NCI-H1694 (cell line): ENCODE measurements around the gene FAM107A.
A peak's percentile ranks its signal among the peaks of the same experiment; 100 is the strongest.

ENCODE experiments used
- DNase-seq: peaks from one replicate; lab custom pipeline; 2025; lab: John Stamatoyannopoulos, UW

The FAM107A gene

DNA sequence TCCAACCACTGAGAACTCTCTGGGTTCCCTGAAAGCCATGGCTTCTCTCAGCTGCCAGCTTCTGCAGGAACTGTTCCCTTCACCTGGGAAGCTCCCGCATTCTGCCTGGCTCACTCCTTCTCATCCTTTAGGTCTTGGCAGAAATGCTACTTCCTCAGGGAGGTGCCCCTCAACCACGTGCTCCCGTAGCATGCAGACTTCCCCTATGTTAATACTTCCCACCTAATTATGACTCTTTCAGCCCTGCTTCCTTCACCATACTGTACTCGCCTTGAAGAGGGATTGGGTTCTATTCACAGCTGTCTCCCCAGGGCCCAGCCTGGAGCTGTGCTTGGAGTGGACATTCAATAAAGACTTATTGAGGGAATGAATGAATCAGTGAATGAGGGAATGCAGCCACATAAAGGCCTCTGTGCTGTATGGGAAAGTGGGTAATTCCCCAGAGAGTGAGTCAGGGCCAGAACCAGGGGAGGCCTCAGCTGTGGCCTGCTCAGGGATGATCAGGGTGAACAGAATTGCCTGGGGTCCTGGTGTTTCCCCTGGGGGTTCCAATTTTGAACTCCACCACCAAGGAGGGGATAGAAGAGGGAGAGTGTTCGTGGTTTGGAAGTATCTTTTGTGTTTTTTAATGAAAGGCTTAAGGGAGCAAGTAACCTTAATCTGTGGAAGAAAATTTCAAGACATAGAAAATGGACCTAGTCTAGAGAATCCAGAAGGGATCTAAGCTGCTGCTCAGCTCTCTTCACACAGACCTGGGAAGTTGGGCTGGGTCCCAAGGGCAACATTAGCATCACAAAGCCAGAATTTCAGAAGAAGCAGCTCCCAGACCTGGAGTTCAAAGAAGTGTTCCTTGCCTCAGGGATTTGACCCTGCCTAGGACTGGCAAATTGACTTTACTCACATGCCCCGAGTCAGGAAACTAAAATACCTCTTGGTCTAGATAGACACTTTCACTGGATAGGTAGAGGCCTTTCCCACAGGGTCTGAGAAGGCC is 14.6 kb upstream of the FAM107A start:
- DNase-seq = no peak

DNA sequence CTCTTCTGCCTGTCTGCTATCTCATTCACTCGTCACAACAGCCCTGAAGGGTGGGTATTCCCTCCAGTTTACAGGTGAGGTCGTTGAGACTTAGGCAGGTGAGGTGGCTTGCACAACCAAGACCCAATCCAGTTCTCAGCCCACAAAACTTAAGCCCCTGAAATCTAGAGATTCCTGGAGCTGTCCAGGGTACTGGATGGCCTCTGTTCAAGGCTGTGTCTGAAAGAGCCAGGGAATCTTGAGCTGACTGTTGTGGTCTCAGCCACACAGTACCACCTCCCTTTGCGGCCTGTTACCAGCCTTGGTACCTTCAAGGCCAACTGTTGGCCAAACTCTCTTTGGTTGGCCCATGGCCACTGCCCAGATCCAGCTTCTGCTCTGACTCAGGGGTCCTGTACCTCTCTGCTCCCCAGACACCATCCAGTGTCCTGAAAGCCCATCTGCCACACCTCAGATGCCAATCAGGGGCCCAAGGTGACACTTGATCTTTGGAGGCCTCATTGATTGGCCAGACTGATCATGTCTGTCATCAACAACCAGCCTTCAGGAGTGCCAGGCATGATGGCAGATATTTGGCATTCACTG is 10.9 kb upstream of the FAM107A start:
- DNase-seq = no peak

DNA sequence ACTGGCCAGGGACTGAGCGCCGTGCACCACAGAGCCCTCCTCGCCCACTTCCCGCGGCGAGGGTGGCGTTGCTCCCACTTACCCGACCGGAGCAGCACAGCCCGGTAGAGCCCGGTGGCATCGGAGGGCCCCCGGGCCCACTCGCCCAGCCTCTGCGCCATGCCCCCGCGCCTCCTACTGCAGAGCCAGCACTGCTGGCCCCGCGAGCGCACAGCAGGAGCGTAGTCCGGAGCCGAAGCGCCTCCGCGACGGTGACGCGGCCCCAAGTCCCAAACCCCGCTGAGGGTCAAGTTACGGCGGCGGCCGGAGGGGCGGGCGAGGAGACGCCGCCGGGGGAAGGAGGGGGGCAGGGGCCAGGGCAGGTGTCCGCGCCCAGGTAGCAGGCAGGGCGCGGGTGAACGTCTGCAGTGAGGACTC is 9.6 kb upstream of the FAM107A start:
- no peak for DNase-seq

DNA sequence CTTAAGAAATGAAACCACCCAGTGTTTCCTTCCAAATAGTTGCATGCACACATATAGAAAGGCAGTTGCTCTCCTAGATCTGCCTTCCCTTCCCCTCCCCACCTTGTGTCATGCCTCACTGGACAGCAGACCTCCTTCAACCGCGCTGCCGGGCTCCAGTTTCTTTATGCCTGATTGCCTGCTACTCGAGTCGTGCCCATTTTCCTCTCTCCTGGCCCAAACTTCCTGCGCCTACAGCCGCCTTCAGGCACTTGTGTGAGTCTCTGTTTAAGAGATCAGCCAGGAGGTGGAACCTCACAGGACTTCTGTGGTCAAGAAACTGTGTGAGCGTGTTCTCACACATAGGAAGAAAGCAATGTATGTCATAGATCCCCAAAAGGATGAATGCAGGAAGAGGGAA is 8.8 kb upstream of the FAM107A start:
- DNase-seq = no peak

DNA sequence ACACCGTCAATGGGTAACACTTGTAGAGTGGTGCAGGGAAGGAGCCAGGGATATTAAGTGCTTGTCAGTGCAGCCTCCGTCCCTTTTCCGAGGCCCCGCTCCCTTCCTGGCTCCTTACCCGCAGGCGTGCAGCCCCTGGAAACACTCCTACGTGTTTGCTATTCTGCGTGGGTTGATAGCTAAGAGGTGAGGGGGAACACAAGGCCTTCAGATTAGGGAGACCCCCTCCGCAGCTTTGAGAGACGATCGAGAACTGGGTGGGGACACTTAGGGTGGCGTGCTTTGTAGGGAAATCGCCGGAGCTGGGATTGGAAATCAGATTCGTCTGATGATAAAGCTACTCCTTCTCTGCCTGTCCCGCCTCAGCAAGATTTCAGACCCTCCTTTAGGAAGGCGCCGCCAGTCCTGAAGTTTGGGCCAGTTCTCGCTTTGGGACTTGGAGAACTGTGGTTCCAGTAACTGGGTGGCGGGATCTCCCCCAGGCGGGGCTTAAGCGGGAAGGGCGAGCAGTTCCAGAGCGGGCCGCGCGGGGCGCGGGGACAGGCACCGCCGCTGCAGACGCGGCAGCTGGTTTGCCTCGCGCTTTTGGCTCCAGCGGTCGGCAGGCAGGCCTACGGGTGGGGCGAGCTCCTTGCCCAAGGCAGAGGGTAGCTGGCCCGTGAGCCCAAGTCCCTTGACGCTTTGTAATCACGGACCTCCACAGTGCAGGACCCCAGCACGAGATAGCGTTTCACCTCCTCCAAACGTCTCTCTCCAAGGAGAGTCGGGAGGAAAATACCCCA is 8.0 kb upstream of the FAM107A start:
- DNase-seq = peak; percentile 12

DNA sequence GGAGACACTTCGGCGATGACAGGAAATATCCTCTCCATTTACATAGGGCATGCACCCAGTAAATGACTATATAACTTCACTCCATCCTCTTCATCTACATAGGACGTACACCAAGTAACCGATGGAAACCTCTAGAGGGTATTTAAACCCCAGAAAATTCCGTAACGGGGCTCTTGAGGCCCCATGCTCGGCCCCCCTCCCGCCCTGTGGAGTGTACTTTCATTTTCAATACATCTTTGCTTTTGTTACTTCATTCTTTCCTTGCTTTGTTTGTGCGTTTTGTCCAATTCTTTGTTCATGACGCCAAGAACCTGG is 7.5 kb upstream of the FAM107A start:
- no peak for DNase-seq

DNA sequence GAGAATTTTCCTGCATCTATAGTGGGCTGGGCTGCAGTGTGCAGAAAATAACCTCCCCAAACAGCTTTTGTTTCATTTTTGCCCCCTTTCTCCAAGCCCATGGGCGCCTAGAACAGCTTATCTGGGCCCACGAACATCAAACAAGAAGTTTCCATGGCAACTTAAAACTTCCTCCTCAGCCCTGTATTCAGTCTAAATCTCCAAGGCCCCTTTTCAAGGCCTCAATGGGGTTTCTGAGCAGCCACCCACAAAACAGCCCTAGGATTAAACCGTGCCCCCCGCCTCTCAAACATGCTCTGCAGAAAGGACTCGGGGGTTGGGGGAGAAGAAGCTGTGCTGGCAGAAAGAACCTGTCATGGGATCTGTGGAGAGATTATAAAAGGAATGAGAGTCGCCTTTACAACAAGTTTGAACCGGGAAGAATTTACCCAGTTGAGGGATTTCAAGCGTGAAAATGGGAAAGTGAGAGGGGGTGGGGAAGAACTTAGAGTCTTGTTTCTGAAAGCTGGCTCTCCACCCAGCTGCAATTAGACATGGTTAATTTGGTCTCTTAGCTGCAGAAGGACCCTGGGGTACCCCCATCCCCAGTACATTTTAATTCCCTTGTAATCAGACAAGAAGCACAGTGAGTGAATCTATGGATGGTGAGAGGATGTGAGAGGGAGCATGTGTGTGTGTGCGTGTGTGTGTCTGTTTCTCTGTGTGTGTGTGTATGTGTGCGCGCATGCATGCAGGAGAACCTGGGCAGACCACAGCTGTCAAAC is 4.3 kb upstream of the FAM107A start:
- DNase-seq = peak; percentile 15

DNA sequence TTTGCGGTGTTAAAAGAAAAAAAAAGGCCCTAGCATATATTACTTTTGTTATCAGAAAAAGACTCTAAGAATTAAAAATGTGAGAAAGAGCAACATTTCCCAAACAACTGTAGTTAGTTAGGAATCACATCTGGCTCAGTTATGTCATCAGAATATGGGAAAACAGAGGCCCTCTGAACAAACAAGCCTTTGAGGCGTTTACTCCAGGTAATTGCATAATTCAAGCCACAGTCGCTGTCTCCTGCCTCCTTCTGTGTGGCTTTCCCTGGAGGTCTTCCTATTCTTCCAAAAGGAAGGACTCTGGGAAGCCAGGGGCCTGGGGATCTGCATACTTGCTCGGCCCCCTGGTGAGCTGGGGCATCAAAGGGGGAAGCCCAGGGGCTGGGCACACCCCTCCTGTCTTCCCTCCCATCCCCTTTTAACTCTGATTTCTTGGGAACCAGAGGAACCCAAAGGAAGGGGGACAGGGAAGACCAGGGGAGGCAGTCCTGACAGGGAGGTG is 3.7 kb upstream of the FAM107A start:
- no peak for DNase-seq

DNA sequence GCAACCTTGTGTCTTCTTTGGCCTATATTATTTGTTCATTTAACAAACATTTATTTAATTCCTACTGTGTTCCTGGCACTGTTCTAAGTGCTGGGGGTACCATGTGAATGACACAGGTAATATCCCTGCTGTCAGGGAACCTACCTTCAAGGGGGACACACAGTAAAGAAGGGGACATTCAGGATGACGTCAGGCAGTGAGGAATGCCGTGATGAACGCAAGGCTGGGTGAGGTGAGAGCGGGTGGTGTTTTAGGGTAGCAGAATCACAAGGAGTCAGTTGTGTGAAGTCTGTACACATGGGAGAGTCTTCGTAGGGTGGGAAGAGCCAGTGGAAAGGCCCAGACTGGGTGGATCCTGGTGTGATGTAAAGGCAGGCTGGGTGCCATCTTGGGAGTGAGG is 1.7 kb upstream of the FAM107A start:
- no peak for DNase-seq

DNA sequence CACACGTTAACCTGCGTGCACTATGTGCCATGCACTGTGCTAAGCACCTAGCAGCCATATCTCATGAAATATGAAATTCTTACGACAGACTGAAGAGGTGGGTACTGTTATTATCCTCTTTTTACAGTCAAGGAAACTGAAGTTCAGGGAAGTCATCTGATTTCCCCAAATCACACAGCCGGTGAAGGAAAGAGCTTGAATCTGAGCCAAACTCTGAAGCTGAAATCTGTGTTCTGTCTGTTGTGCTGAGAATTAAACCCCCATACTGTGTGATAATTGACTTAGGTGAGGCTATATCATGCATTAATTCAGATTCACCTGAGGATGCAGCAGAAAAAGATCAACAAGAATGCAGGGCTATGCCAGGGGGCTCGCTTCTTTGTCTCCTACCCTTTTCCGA is 475 bp downstream of the FAM107A start:
- no peak for DNase-seq

DNA sequence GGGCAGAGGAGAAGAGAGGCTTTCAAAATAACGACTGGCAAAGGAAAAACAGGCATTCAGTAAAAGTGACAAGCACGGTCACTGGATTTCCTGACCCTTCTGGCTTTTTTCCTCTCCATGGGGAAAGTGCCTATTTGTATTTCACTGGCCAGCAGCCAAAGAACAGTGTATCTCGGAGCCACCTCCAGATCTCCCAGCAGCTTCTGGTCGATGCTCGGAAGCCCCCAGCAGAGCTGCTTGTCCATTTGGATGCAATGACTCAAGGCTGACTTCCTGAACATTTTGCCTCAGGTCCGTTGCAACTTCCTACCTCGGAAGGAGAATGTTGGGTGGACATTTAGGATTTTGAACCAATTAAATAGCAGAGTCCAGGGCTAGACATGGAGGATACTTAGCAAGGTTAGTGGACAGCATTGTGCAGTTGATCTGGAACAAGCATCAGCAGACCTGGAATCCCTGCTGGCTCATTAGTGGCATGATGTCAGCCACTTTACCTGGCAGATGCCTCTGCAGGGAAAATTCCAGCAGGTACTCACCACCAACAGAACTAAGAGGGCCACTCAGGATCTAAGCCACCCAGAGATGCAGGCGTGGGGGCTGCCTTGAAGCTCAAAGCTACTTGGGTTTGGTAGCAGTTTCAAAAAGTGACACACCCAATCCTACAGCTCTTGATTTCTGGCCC is 1.1 kb downstream of the FAM107A start:
- DNase-seq = no peak

DNA sequence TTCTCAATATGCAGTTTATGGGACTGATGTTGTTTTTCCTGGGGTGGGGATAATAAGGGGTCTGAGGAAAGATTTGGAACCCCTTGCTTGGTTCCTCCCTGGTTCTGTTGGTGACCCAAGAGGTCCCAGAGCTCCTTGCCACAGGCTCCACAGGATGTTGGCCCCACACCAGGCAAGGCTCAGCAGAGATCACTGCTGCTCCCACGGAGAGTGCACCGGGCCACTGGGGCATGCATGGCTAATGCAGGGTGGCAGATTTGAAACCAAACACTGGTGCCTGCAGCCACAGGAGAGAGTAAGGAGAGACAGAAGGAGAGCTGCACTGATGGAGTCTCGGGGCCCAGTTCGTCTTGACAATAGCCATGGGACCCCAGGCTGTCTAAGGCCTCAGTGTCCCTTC is 2.5 kb downstream of the FAM107A start:
- no peak for DNase-seq

DNA sequence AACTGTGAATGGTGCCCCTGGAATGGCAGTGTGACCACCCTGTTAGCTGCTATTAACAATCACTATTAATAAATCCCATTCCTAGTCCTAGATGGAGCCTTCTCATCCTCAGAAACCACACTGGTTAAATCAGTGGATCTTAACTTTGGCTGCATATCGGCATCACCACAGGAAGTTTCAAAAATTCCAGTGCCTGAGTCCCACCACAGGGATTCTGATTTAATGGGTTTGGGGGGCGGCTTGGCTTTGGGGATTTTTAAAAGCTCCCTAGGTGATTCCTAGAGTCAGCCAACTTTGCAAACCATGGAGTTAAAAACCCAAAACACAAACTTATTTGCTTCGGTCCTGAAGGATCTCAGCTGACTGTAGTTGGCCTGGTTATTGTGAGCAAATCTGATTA is 3.1 kb downstream of the FAM107A start:
- no peak for DNase-seq

DNA sequence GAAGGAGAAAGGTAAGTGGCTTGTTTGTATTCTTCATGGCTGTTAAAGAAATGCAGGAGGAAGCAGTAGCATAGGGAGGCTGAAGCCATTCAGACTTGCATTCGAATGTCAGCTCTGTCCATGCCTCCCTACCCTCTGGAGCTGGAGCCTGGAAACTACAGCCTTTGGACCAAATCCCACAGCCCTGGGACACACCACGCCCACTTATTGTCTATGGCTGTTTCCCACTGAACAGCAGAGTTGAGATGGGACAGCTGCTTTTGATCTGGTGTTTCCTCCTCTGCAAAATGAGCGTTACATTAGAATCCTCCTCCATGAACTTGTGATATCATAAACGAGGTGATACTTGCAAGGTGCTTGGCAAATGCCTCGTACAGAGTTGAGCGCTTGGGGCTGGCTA is 3.6 kb downstream of the FAM107A start:
- no peak for DNase-seq

DNA sequence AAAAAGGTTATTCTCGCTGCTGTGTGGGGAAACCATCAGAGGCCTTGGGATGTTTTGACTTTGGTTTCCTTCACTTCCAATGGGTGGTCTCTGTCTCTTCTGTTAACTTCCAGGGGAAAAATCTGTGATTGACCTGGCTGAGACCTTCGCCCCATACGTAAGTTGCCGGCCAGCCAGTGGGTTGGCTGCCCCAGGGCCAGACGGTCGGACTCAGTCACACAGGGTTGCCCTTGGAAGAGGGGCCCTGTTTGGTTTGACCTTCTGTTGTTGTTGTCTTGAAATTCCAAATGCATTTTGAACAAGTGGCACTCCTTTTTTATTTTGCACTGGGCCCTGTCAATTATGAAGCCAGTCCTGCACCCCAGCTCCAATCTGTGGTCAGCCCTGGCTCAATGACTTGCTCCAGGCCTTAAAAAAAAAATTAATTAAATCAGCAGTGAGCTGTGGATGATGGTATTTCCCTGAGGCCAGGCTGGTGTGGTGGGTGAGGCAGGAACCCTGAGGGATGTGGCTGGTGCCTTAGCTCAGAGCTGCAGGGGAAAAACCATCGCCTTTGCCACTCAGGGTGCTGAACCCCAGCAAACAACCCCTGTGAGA is 4.5 kb downstream of the FAM107A start:
- no peak for DNase-seq

DNA sequence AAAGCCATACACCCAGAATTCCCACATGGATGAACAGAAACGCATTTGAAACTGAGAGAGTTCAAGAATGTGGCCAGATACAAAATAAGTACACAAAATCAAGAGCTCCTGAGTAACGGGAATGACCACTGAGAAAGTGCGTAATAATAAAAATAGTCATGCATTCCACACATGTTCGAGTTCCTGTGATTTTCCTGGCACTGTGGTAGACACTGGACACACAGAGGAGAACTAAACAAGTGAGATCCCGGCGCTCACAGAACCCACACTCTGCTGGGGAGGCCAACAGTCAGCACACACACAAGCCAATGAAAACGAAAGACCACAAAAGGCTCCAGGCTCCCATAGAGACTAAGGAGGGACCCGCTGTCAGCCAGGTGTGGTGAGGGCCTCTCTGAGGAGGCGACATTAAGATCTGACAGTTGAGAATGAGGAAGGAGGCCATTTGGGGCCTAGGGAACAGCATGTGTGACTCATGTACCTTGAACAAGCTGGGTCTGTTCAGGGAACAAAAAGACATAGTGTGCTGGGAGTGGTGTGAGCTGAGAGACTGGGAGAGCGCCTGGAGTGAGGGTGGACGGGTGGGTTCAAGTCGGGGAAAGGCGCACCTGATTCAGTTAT is 5.1 kb downstream of the FAM107A start:
- DNase-seq = no peak

DNA sequence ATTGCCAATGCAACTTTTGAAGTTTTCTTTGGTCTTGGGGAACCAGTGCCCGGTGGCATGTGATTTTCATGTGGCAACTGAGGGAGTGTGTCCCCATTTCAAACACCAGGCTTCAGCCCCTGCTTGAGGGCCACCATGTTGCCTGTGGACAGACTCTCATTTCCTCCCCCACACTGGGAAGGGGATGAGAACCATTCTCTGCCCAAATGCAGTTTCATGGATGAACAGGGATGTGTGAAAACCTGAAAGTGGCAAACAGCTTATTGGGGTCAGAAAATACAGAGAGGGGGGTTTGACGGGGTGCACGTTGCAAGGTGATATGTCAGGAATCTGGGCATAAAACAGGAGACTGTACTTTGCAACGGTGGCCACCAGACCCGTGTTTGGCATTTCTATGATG is 6.3 kb downstream of the FAM107A start:
- no peak for DNase-seq

DNA sequence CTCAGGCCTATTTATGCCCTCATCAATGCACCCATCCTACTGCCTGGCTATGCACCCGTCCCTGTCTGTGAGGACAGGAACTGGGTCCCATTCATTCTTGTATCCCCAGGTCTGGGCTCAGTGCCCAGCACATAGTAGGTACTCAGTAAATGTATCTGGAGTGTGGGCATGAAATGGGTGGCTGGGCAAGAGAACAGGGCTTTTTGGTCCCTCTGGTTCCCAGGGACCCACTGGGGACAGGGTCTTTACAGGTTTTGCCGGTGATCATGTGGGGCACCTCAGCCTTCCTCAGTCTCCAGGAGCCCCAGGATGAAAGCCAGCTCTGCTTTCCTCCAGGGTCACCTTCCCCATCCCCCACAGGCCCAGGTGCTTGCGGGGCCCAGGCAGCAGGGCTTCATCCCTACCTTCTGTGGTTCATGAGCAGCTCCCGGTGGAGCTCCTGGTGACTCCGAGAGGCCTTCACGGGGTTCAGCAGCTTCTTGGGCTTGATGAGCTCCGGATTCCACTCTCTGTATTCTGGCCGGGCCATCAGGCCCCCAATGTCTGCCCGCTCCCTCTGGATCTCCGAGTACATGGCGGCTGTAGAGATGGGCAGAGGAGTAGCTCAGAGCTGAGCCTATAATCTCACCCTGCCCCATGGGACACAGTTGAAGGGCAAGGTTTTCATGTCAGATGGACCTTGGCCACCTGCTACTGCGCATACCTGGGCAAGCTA is 7.7 kb downstream of the FAM107A start:
- no peak for DNase-seq

DNA sequence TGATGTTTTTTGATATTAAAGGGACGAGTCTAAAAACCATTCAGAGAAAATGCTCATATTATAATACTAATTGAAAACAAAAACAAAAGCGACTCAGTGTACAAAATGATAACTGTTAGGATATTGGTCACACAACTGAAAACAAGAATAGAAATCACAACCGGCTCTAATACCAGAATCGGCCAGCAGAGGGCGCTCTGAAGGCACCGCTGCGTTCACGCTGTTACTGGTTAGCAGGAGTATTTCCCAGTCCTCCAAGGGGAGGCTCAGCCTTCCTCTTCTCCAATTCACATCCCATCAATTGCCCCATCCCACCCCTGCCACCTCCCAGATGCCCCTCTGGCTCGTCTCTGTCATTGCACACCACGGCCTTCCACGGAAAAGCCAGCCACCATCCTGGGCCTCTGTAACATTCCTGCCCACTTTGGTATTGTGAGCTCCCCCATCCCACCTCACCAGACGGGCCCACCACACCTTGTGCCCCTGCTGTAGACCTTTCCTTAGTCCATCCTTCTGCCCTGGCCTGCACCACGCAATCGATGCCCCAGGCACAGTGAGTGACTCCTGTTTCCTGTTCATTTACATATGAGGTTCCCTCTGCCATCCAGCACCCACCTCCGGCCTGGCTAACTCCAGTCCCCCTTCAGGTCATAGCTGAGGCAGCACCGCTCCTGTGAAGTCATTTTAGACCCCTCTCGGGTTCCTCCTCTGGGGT is 8.5 kb downstream of the FAM107A start:
- DNase-seq = peak; percentile 45

DNA sequence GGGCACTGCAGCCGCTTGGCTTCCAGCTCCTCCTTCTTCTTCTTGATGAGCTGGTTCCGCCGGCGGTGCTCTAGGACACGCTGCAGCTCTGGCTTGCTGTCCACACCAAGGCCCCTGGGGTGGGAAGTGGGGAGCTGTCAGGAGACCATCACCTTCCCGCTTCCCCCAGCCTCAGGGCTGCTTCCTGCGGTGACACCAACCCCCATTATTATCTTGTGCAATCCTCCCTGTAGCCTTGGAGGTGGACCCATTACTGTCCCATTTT is 10.0 kb downstream of the FAM107A start:
- DNase-seq = no peak
